GM21360 (cell line): Measurements from ENCODE around the gene FOXD4L5.
"Not testable (repeated sequence)": the region's sequence is repeated elsewhere in the genome, so short reads cannot be mapped to it uniquely, and the experiment has no call there.

ENCODE experiments used
- ATAC-seq: cut with Tn5 transposase; IDR thresholded peaks from one replicate; pipeline ENCODE4 v1.9.1; 2021; ENCODE audit warnings: mild to moderate bottlenecking, moderate library complexity; ENCODE audit not compliant: unreplicated experiment

FOXD4L5 gene

GRCh38 chr9:65285109-65285508 is at the start of gene FOXD4L5:
Gene FOXD4L5 (minus strand): TSS chr9:65285209. CDS start chr9:65284377, 832 bp downstream.
- not testable (repeated sequence) for ATAC-seq

GRCh38 chr9:65283943-65284342 is 1.1 kb downstream of the FOXD4L5 start:
- ATAC-seq, result not testable (repeated sequence)

GRCh38 chr9:65282976-65283375 is 2.0 kb downstream of the FOXD4L5 start:
- not testable (repeated sequence) for ATAC-seq
